GM12878 (cell line): ENCODE measurements around the gene PILRB.
"Not testable (repeated sequence)": the region's sequence is repeated elsewhere in the genome, so short reads cannot be mapped to it uniquely, and the experiment has no call there.

Experiments
- CHD4 ChIP-seq: fragments of 200-600 bp; sonication (generic); IDR thresholded peaks from 2 replicates; pipeline ENCODE4 v1.6.1; 2016; ENCODE audit warnings: mild to moderate bottlenecking
- EP300 ChIP-seq, 2 experiments: fragments of 150-350 bp in 1 of 2; IDR thresholded peaks; 2 replicates each; pipeline ENCODE4 v1.6.1; 2011 to 2012; ENCODE audit warnings: low read depth in 2 of 2, low read length in 2 of 2, borderline replicate concordance in 1 of 2, improper control_type of control experiment in 1 of 2, inconsistent platforms in 1 of 2; ENCODE audit not compliant: control insufficient read depth in 1 of 2
- NFYB ChIP-seq: IDR thresholded peaks from 2 replicates; pipeline ENCODE4 v1.6.1; 2011; ENCODE audit warnings: low read depth, mild to moderate bottlenecking, low read length, improper control_type of control experiment, moderate library complexity; ENCODE audit not compliant: insufficient read depth
- PML ChIP-seq: IDR thresholded peaks from 2 replicates; pipeline ENCODE4 v1.6.1; 2012; ENCODE audit warnings: low read length, inconsistent platforms
- RBBP5 ChIP-seq: fragments of 200-600 bp; sonication (generic); conservative IDR thresholded peaks from 2 replicates; pipeline ENCODE4 v1.6.1; 2016
- RCOR1 ChIP-seq: conservative IDR thresholded peaks from 2 replicates; pipeline ENCODE4 v1.6.1; 2012; ENCODE audit warnings: low read depth, low read length, improper control_type of control experiment
- SUZ12 ChIP-seq: fragments of 200-600 bp; sonication (generic); IDR thresholded peaks from one replicate; pipeline ENCODE4 v1.6.1; 2018; ENCODE audit warnings: antibody characterized with exemption, mild to moderate bottlenecking; ENCODE audit not compliant: unreplicated experiment
- ZBED1 ChIP-seq: IDR thresholded peaks from 2 replicates; pipeline ENCODE4 v1.6.1; 2016; ENCODE audit warnings: borderline replicate concordance
- TF ChIP-seq, protein P1 (sequence below), 3 experiments: IDR thresholded peaks in 2 of 3; conservative IDR thresholded peaks in 1 of 3; 2 replicates each; pipeline ENCODE4 v1.5.1; 2011; ENCODE audit warnings: low read depth in 3 of 3, low read length in 3 of 3, mild to moderate bottlenecking in 3 of 3, control low read depth in 2 of 3, moderate library complexity in 2 of 3, inconsistent platforms in 1 of 3, mixed read lengths in 1 of 3; ENCODE audit not compliant: control insufficient read depth in 2 of 3, insufficient read depth in 1 of 3; ENCODE audit errors: extremely low read depth in 1 of 3

DNA sequence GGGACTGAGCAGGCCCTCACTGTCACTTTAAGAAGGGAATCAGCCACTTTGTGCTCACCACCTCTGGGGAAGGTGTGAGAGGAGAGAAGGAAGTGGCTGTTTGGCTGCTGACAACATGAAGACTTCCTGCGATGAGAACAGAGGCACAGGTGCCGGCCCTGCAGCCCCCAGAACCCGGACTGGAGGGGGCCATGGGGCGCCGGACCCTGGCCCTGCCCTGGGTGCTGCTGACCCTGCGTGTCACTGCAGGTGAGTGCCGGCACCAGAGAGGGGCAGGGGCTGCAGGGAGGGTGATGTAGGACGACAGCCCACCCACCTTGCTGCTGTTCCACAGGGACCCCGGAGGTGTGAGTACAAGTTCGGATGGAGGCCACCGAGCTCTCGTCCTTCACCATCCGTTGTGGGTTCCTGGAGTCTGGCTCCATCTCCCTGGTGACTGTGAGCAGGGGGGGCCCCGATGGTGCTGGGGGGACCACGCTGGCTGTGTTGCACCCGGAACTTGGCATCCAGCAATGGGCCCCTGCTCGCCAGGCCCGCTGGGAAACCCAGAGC lies 5.6 kb upstream of the PILRB start:
- TF ChIP-seq, protein P1, sequence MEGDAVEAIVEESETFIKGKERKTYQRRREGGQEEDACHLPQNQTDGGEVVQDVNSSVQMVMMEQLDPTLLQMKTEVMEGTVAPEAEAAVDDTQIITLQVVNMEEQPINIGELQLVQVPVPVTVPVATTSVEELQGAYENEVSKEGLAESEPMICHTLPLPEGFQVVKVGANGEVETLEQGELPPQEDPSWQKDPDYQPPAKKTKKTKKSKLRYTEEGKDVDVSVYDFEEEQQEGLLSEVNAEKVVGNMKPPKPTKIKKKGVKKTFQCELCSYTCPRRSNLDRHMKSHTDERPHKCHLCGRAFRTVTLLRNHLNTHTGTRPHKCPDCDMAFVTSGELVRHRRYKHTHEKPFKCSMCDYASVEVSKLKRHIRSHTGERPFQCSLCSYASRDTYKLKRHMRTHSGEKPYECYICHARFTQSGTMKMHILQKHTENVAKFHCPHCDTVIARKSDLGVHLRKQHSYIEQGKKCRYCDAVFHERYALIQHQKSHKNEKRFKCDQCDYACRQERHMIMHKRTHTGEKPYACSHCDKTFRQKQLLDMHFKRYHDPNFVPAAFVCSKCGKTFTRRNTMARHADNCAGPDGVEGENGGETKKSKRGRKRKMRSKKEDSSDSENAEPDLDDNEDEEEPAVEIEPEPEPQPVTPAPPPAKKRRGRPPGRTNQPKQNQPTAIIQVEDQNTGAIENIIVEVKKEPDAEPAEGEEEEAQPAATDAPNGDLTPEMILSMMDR (IDR thresholded peaks at IDR 0.05 in 2 of 3, conservative IDR thresholded peaks at IDR 0.05 in 1 of 3; ENCODE audit: control insufficient read depth in 2 of 3, extremely low read depth in 1 of 3, insufficient read depth in 1 of 3, low read depth in 3 of 3, low read length in 3 of 3): not testable (repeated sequence)
- not testable (repeated sequence) for TF ChIP-seq CHD4; EP300 (IDR thresholded peaks at IDR 0.05; ENCODE audit: borderline replicate concordance in 1 of 2, control insufficient read depth in 1 of 2, low read depth in 2 of 2, low read length in 2 of 2); SUZ12; RBBP5; ZBED1; RCOR1; PML; NFYB
